ENCODE results near the gene KRT2.
A peak's percentile ranks its signal among the peaks of the same experiment; 100 is the strongest.
"Not testable (repeated sequence)": the region's sequence is repeated elsewhere in the genome, so short reads cannot be mapped to it uniquely, and the experiment has no call there.

The KRT2 gene

GRCh38 chr12:52684431-52684830 is 32.4 kb upstream of the KRT2 start:
- DNase-seq (ENCODE audit: low read depth) = no peak

- DNase-seq (ENCODE audit: low read depth) = no peak
These were observed 31.7 kb upstream of the KRT2 start for GRCh38 chr12:52683575-52684300.

GRCh38 chr12:52682938-52683574 is 31.0 kb upstream of the KRT2 start:
- DNase-seq (ENCODE audit: low read depth) = no peak

GRCh38 chr12:52682381-52682660 is 30.3 kb upstream of the KRT2 start:
- no peak for DNase-seq (ENCODE audit: low read depth)

GRCh38 chr12:52681526-52682380 is 29.7 kb upstream of the KRT2 start:
- DNase-seq (ENCODE audit: low read depth) = peak; percentile 34

- no peak for DNase-seq (ENCODE audit: low read depth)
These were observed 28.4 kb upstream of the KRT2 start, which contains the start of gene KRT1 for GRCh38 chr12:52680363-52680762. Gene KRT1 (minus strand): TSS chr12:52680407. CDS start chr12:52680348, 59 bp downstream.

GRCh38 chr12:52679875-52680274 is 27.9 kb upstream of the KRT2 start:
- DNase-seq (ENCODE audit: low read depth) = no peak

GRCh38 chr12:52677671-52678070 is 25.7 kb upstream of the KRT2 start:
- no peak for DNase-seq (ENCODE audit: low read depth)

GRCh38 chr12:52677126-52677525 is 25.1 kb upstream of the KRT2 start:
- no peak for DNase-seq (ENCODE audit: low read depth)

- no peak for DNase-seq (ENCODE audit: low read depth)
These were observed 24.2 kb upstream of the KRT2 start for GRCh38 chr12:52676163-52676562.

- DNase-seq (ENCODE audit: low read depth) = no peak
These were observed 23.3 kb upstream of the KRT2 start for GRCh38 chr12:52675301-52675701.

GRCh38 chr12:52674433-52674775 is 22.4 kb upstream of the KRT2 start:
- no peak for DNase-seq (ENCODE audit: low read depth)

GRCh38 chr12:52673713-52674432 is 21.9 kb upstream of the KRT2 start:
- DNase-seq (ENCODE audit: low read depth) = no peak

- no peak for DNase-seq (ENCODE audit: low read depth)
These were observed 21.2 kb upstream of the KRT2 start for GRCh38 chr12:52673217-52673616.

GRCh38 chr12:52672321-52672933 is 20.4 kb upstream of the KRT2 start:
- DNase-seq (ENCODE audit: low read depth) = no peak

GRCh38 chr12:52670961-52671360 is 18.9 kb upstream of the KRT2 start:
- no peak for DNase-seq (ENCODE audit: low read depth)

GRCh38 chr12:52670506-52670905 is 18.5 kb upstream of the KRT2 start:
- no peak for DNase-seq (ENCODE audit: low read depth)

GRCh38 chr12:52669941-52670340 is 17.9 kb upstream of the KRT2 start:
- not testable (repeated sequence) for DNase-seq (ENCODE audit: low read depth)

GRCh38 chr12:52669426-52669825 is 17.4 kb upstream of the KRT2 start:
- no peak for DNase-seq (ENCODE audit: low read depth)

- DNase-seq (ENCODE audit: low read depth) = no peak
These were observed 15.9 kb upstream of the KRT2 start for GRCh38 chr12:52667931-52668330.

GRCh38 chr12:52667509-52667908 is 15.5 kb upstream of the KRT2 start:
- no peak for DNase-seq (ENCODE audit: low read depth)

GRCh38 chr12:52666471-52666870 is 14.5 kb upstream of the KRT2 start:
- no peak for DNase-seq (ENCODE audit: low read depth)

Measured in activated T-cell treated with anti-CD3 and anti-CD28 coated beads for 1 hour (primary cell).